Activated T-helper 17 cell treated with anti-CD3 and anti-CD28 coated beads, Interleukin-2, amount 50 U/mL, for 72 hours (primary cell): ENCODE results near the gene RHOT2. TPM values are rescaled to one million over a fixed set of nuclear protein-coding genes. Genes with fewer than 3 reads are reported as not detected.

ENCODE experiments used
- ATAC-seq: fragments of 150-1000 bp; cut with Tn5 transposase; replicated peaks from 2 replicates; pipeline ENCODE4 v1.10.0; 2021; ENCODE audit warnings: mild to moderate bottlenecking, moderate library complexity
- H3K27ac Mint-ChIP-seq: one replicate; pipeline ENCODE4 v1.8.0; 2022; ENCODE audit warnings: mixed read lengths
- H3K27me3 Mint-ChIP-seq: one replicate; pipeline ENCODE4 v1.8.0; 2022; ENCODE audit warnings: mixed read lengths
- H3K36me3 Mint-ChIP-seq: one replicate; pipeline ENCODE4 v1.8.0; 2022; ENCODE audit warnings: low read depth, mild to moderate bottlenecking, mixed read lengths
- H3K4me1 Mint-ChIP-seq: one replicate; pipeline ENCODE4 v1.8.0; 2022; ENCODE audit warnings: mixed read lengths
- H3K4me3 Mint-ChIP-seq: one replicate; pipeline ENCODE4 v1.8.0; 2022; ENCODE audit warnings: mild to moderate bottlenecking, mixed read lengths
- H3K9me3 Mint-ChIP-seq: one replicate; pipeline ENCODE4 v1.8.0; 2022; ENCODE audit warnings: mixed read lengths
- total RNA-seq, 2 donors: library from RNA; stranded (reverse); gene quantifications; one replicate each; pipeline ENCODE4 v1.2.3, GENCODE V29; 2022

RHOT2 gene
- total RNA-seq, 2 donors from 2014 or later: 134 to 149 TPM

GRCh38 chr16:695355-696089 is 27.6 kb downstream of the RHOT2 start:
- Mint-ChIP-seq H3K27me3 (no peaks in the 10 kb centered on the region), H3K36me3 (no peaks in the 10 kb centered on the region), H3K4me3 (peak overlapping the region; percentile 90), H3K4me1 (peaks cover 9% of the 10 kb centered on the region), H3K27ac (peak overlapping the region; percentile 90), H3K9me3 (no peaks in the 10 kb centered on the region)
- peak; percentile 86 for ATAC-seq

GRCh38 chr16:698911-699671 is 31.2 kb downstream of the RHOT2 start:
- peak overlapping the region; percentile 12 for H3K4me3 Mint-ChIP-seq
- H3K27ac Mint-ChIP-seq: no peak overlapping the region
- no peaks in the 10 kb centered on the region for H3K4me1 Mint-ChIP-seq
- no peaks in the 10 kb centered on the region for H3K36me3 Mint-ChIP-seq
- peaks cover 4% of the 10 kb centered on the region for H3K27me3 Mint-ChIP-seq
- ATAC-seq: no peak
- no peaks in the 10 kb centered on the region for H3K9me3 Mint-ChIP-seq

- peak; percentile 41 for ATAC-seq
- H3K4me1 Mint-ChIP-seq: no peaks in the 10 kb centered on the region
- H3K27me3 Mint-ChIP-seq: peaks cover 4% of the 10 kb centered on the region
- H3K36me3 Mint-ChIP-seq: no peaks in the 10 kb centered on the region
- H3K27ac Mint-ChIP-seq: no peak overlapping the region
- no peak overlapping the region for H3K4me3 Mint-ChIP-seq
- no peaks in the 10 kb centered on the region for H3K9me3 Mint-ChIP-seq
Observed at GRCh38 chr16:700684-701584, 33.0 kb downstream of the RHOT2 start.

GRCh38 chr16:702341-702740 is 34.4 kb downstream of the RHOT2 start:
- no peaks in the 10 kb centered on the region for H3K4me1 Mint-ChIP-seq
- no peak overlapping the region for H3K4me3 Mint-ChIP-seq
- H3K36me3 Mint-ChIP-seq: no peaks in the 10 kb centered on the region

GRCh38 chr16:703406-703805 is 35.5 kb downstream of the RHOT2 start:
- no peaks in the 10 kb centered on the region for H3K36me3 Mint-ChIP-seq
- no peaks in the 10 kb centered on the region for H3K9me3 Mint-ChIP-seq
- ATAC-seq: no peak
- peaks cover 16% of the 10 kb centered on the region for H3K27me3 Mint-ChIP-seq
- H3K4me3 Mint-ChIP-seq: no peak overlapping the region
- no peaks in the 10 kb centered on the region for H3K4me1 Mint-ChIP-seq
- H3K27ac Mint-ChIP-seq: no peak overlapping the region

More at GRCh38 chr16:702341-702740, 34.4 kb downstream of the RHOT2 start:
- no peaks in the 10 kb centered on the region for H3K9me3 Mint-ChIP-seq
- H3K27ac Mint-ChIP-seq: no peak overlapping the region
- H3K27me3 Mint-ChIP-seq: peaks cover 8% of the 10 kb centered on the region
- no peak for ATAC-seq

GRCh38 chr16:704047-704446 is 36.1 kb downstream of the RHOT2 start:
- peaks cover 16% of the 10 kb centered on the region for H3K27me3 Mint-ChIP-seq
- H3K4me1 Mint-ChIP-seq: no peaks in the 10 kb centered on the region
- no peak for ATAC-seq
- no peak overlapping the region for H3K27ac Mint-ChIP-seq
- no peak overlapping the region for H3K4me3 Mint-ChIP-seq
- H3K36me3 Mint-ChIP-seq: no peaks in the 10 kb centered on the region
- H3K9me3 Mint-ChIP-seq: no peaks in the 10 kb centered on the region

GRCh38 chr16:704552-705380 is 36.8 kb downstream of the RHOT2 start:
- Mint-ChIP-seq H3K9me3 (no peaks in the 10 kb centered on the region), H3K27ac (no peak overlapping the region), H3K4me3 (no peak overlapping the region), H3K4me1 (no peaks in the 10 kb centered on the region), H3K27me3 (peaks cover 16% of the 10 kb centered on the region), H3K36me3 (no peaks in the 10 kb centered on the region)
- ATAC-seq: no peak

- Mint-ChIP-seq H3K4me1 (no peaks in the 10 kb centered on the region), H3K36me3 (no peaks in the 10 kb centered on the region), H3K4me3 (no peak within 1 kb of the TSS), H3K9me3 (no peaks in the 10 kb centered on the region), H3K27me3 (peaks cover 16% of the 10 kb centered on the region), H3K27ac (no peak within 1 kb of the TSS)
- no peak for ATAC-seq
Observed at GRCh38 chr16:705431-706188, 37.7 kb downstream of the RHOT2 start, which contains the start of gene FBXL16. Gene FBXL16 (minus strand): TSS chr16:705801. CDS start chr16:697405, 8,396 bp downstream.

- Mint-ChIP-seq H3K36me3 (no peaks in the 10 kb centered on the region), H3K27me3 (peaks cover 16% of the 10 kb centered on the region), H3K4me3 (no peak overlapping the region), H3K27ac (no peak overlapping the region), H3K4me1 (no peaks in the 10 kb centered on the region), H3K9me3 (no peaks in the 10 kb centered on the region)
- no peak for ATAC-seq
Observed at GRCh38 chr16:706189-707061, 38.5 kb downstream of the RHOT2 start.

GRCh38 chr16:707062-707538 is 39.2 kb downstream of the RHOT2 start:
- no peaks in the 10 kb centered on the region for H3K4me1 Mint-ChIP-seq
- no peak overlapping the region for H3K4me3 Mint-ChIP-seq
- no peak overlapping the region for H3K27ac Mint-ChIP-seq
- no peaks in the 10 kb centered on the region for H3K36me3 Mint-ChIP-seq
- no peaks in the 10 kb centered on the region for H3K9me3 Mint-ChIP-seq
- peaks cover 16% of the 10 kb centered on the region for H3K27me3 Mint-ChIP-seq
- no peak for ATAC-seq

- Mint-ChIP-seq H3K36me3 (no peaks in the 10 kb centered on the region), H3K4me1 (no peaks in the 10 kb centered on the region), H3K27ac (no peak overlapping the region), H3K4me3 (no peak overlapping the region), H3K27me3 (peaks cover 12% of the 10 kb centered on the region), H3K9me3 (no peaks in the 10 kb centered on the region)
- no peak for ATAC-seq
Observed at GRCh38 chr16:708019-708418, 40.1 kb downstream of the RHOT2 start.

- Mint-ChIP-seq H3K4me1 (no peaks in the 10 kb centered on the region), H3K9me3 (no peaks in the 10 kb centered on the region), H3K4me3 (no peak overlapping the region), H3K27ac (no peak overlapping the region), H3K27me3 (peaks cover 12% of the 10 kb centered on the region), H3K36me3 (no peaks in the 10 kb centered on the region)
- no peak for ATAC-seq
Observed at GRCh38 chr16:708959-709358, 41.0 kb downstream of the RHOT2 start.
